HG03097 (cell line): ENCODE measurements around the gene PIGP.
A peak's percentile ranks its signal among the peaks of the same experiment; 100 is the strongest.
"Not testable (repeated sequence)": the region's sequence is repeated elsewhere in the genome, so short reads cannot be mapped to it uniquely, and the experiment has no call there.

Source experiments
- ATAC-seq: cut with Tn5 transposase; IDR thresholded peaks from one replicate; pipeline ENCODE4 v1.9.1; 2021; ENCODE audit not compliant: unreplicated experiment, low FRiP score

The PIGP gene

GRCh38 chr21:37045149-37045548 is 27.7 kb downstream of the PIGP start:
- ATAC-seq: peak; percentile 57

GRCh38 chr21:37044643-37045042 is 28.2 kb downstream of the PIGP start:
- ATAC-seq: no peak

GRCh38 chr21:37043818-37044217 is 29.1 kb downstream of the PIGP start:
- no peak for ATAC-seq

- no peak for ATAC-seq
Measured at GRCh38 chr21:37041706-37042271, 31.1 kb downstream of the PIGP start.

GRCh38 chr21:37040212-37040611 is 32.7 kb downstream of the PIGP start:
- no peak for ATAC-seq

- ATAC-seq: no peak
Measured at GRCh38 chr21:37039411-37040075, 33.3 kb downstream of the PIGP start.

GRCh38 chr21:37036177-37036576 is 36.7 kb downstream of the PIGP start:
- no peak for ATAC-seq

GRCh38 chr21:37034394-37034793 is 38.5 kb downstream of the PIGP start:
- not testable (repeated sequence) for ATAC-seq

- ATAC-seq: no peak
Measured at GRCh38 chr21:37032877-37033471, 39.9 kb downstream of the PIGP start.

GRCh38 chr21:37032293-37032692 is 40.6 kb downstream of the PIGP start:
- ATAC-seq: no peak

GRCh38 chr21:37030864-37031263 is 42.0 kb downstream of the PIGP start:
- ATAC-seq: no peak

- no peak for ATAC-seq
Measured at GRCh38 chr21:37028570-37028969, 44.3 kb downstream of the PIGP start.

- no peak for ATAC-seq
Measured at GRCh38 chr21:37026499-37026898, 46.4 kb downstream of the PIGP start.

GRCh38 chr21:37017951-37018679 is 54.8 kb downstream of the PIGP start:
- ATAC-seq: no peak
